Activated T-cell treated with anti-CD3 and anti-CD28 coated beads for 1 hour (primary cell): Measurements from ENCODE around the gene ARHGAP26.

Experiments
- DNase-seq: peaks from one replicate; pipeline ENCODE4 v3.0.0-alpha.2; 2020; ENCODE audit warnings: low read depth

Gene ARHGAP26

GRCh38 chr5:143229426-143229895 lies 459.3 kb downstream of the ARHGAP26 start:
- DNase-seq: no peak

- DNase-seq: no peak
These were observed 459.9 kb downstream of the ARHGAP26 start for GRCh38 chr5:143229896-143230675.

GRCh38 chr5:143230676-143230996 lies 460.5 kb downstream of the ARHGAP26 start:
- no peak for DNase-seq

GRCh38 chr5:143231416-143231815 lies 461.2 kb downstream of the ARHGAP26 start:
- no peak for DNase-seq

- no peak for DNase-seq
These were observed 462.0 kb downstream of the ARHGAP26 start for GRCh38 chr5:143231973-143232812.

GRCh38 chr5:143233031-143233430 lies 462.9 kb downstream of the ARHGAP26 start:
- DNase-seq: no peak

GRCh38 chr5:143234162-143234842 lies 464.1 kb downstream of the ARHGAP26 start:
- DNase-seq: no peak

- no peak for DNase-seq
These were observed 465.2 kb downstream of the ARHGAP26 start for GRCh38 chr5:143235423-143235822.

GRCh38 chr5:143236682-143237081 lies 466.5 kb downstream of the ARHGAP26 start:
- DNase-seq: no peak

GRCh38 chr5:143237664-143238063 lies 467.5 kb downstream of the ARHGAP26 start:
- DNase-seq: no peak

GRCh38 chr5:143238620-143239019 lies 468.4 kb downstream of the ARHGAP26 start:
- DNase-seq: no peak

GRCh38 chr5:143239882-143240518 lies 469.8 kb downstream of the ARHGAP26 start:
- DNase-seq: no peak

- no peak for DNase-seq
These were observed 471.7 kb downstream of the ARHGAP26 start for GRCh38 chr5:143241892-143242291.

- no peak for DNase-seq
These were observed 472.9 kb downstream of the ARHGAP26 start for GRCh38 chr5:143243103-143243502.

GRCh38 chr5:143244000-143244736 lies 474.0 kb downstream of the ARHGAP26 start:
- DNase-seq: no peak

GRCh38 chr5:143244990-143245389 lies 474.8 kb downstream of the ARHGAP26 start:
- DNase-seq: no peak

- DNase-seq: no peak
These were observed 475.9 kb downstream of the ARHGAP26 start for GRCh38 chr5:143245929-143246561.

GRCh38 chr5:143247134-143247815 lies 477.1 kb downstream of the ARHGAP26 start:
- no peak for DNase-seq

- DNase-seq: no peak
These were observed 478.2 kb downstream of the ARHGAP26 start for GRCh38 chr5:143248391-143248790.

GRCh38 chr5:143248822-143249579 lies 478.8 kb downstream of the ARHGAP26 start:
- DNase-seq: no peak
